Glutamatergic neuron (in vitro differentiated cells): Measurements from ENCODE around the gene USP35. TPM values are rescaled to one million over a fixed set of nuclear protein-coding genes. Genes with fewer than 3 reads are reported as not detected.
"Not testable (repeated sequence)": the region's sequence is repeated elsewhere in the genome, so short reads cannot be mapped to it uniquely, and the experiment has no call there.

Experiments used
- DNase-seq: peaks from one replicate; pipeline ENCODE4 v3.0.0; 2022
- H3K27ac Mint-ChIP-seq: one replicate; pipeline ENCODE4 v1.8.0; 2020; ENCODE audit warnings: mild to moderate bottlenecking, mixed read lengths, inconsistent platforms; ENCODE audit not compliant: unreplicated experiment
- H3K27me3 Mint-ChIP-seq: one replicate; pipeline ENCODE4 v1.8.0; 2020; ENCODE audit warnings: mild to moderate bottlenecking, moderate library complexity, mixed read lengths, inconsistent platforms; ENCODE audit not compliant: unreplicated experiment
- H3K36me3 Mint-ChIP-seq: one replicate; pipeline ENCODE4 v1.8.0; 2020; ENCODE audit warnings: mild to moderate bottlenecking, mixed read lengths, inconsistent platforms; ENCODE audit not compliant: unreplicated experiment
- H3K4me1 Mint-ChIP-seq: one replicate; pipeline ENCODE4 v1.8.0; 2020; ENCODE audit warnings: mild to moderate bottlenecking, low read depth, mixed read lengths, inconsistent platforms; ENCODE audit not compliant: unreplicated experiment
- H3K4me3 Mint-ChIP-seq: one replicate; pipeline ENCODE4 v1.8.0; 2020; ENCODE audit warnings: mild to moderate bottlenecking, mixed read lengths, inconsistent platforms; ENCODE audit not compliant: unreplicated experiment
- H3K9me3 Mint-ChIP-seq: one replicate; pipeline ENCODE4 v1.8.0; 2020; ENCODE audit warnings: mild to moderate bottlenecking, moderate library complexity, mixed read lengths, inconsistent platforms; ENCODE audit not compliant: unreplicated experiment
- CTCF ChIP-seq: fragments of 200-600 bp; sonication (generic); IDR thresholded peaks from one replicate; pipeline ENCODE4 v1.5.0; 2021; ENCODE audit not compliant: partially characterized antibody, unreplicated experiment
- total RNA-seq: library from RNA; stranded (reverse); fragmentation: NEBNext Ultra II Directional; extraction: Animal tissue kit (Norgen Biotek cat#: 25700); gene quantifications from one replicate; pipeline ENCODE4 v1.2.1, GENCODE V29; 2021; ENCODE audit not compliant: unreplicated experiment

Gene USP35
- total RNA-seq, 1 donor from 2014 or later, result 34.2 TPM

GRCh38 chr11:78170413-78170812, 18.3 kb upstream of the USP35 start:
- Mint-ChIP-seq H3K4me3 (no peak overlapping the region), H3K27ac (no peak overlapping the region), H3K27me3 (peaks cover 10% of the 10 kb centered on the region), H3K4me1 (peaks cover 7% of the 10 kb centered on the region), H3K36me3 (peaks cover 14% of the 10 kb centered on the region), H3K9me3 (peaks cover 4% of the 10 kb centered on the region)
- DNase-seq, result no peak
- no peak for TF ChIP-seq CTCF

DNA sequence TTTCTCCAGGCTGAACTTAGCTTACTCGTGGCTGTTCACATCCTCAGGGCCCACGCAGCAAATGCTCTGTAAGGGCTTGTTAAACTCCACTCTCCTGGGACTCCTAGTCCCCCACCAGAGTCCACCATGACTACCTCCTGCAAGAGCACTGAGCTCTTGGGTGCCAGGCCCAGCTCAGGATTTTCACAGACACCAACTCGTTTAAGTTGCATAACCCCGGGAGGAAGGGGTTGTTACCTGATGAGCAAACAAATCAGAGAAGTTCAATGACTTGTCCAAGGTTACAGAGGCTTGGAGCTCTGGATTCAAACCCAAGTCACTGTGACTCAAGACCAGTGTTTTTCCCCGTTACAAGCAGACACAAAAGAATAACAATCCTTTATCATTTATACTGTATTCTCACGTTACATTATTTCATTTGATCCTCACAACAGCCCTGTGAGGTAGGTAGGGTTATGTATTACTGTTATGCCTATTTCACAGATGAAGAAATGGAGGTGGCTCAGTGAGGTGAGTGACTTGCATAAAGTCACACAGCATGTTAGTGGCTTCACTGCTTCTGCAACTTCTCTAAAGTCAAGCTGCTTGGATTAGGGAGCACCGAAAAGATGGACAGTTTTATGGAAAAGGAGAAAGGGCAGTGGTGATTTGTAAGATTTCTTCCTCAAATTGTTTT, 17.7 kb upstream of the USP35 start:
- peaks cover 10% of the 10 kb centered on the region for H3K27me3 Mint-ChIP-seq
- H3K4me1 Mint-ChIP-seq, result peaks cover 7% of the 10 kb centered on the region
- TF ChIP-seq CTCF, result no peak
- H3K27ac Mint-ChIP-seq, result no peak overlapping the region
- no peak for DNase-seq
- peaks cover 14% of the 10 kb centered on the region for H3K36me3 Mint-ChIP-seq
- no peak overlapping the region for H3K4me3 Mint-ChIP-seq
- peaks cover 4% of the 10 kb centered on the region for H3K9me3 Mint-ChIP-seq

GRCh38 chr11:78171951-78172350, 16.8 kb upstream of the USP35 start:
- no peak for TF ChIP-seq CTCF
- Mint-ChIP-seq H3K27ac (no peak overlapping the region), H3K36me3 (peaks cover 14% of the 10 kb centered on the region)

DNA sequence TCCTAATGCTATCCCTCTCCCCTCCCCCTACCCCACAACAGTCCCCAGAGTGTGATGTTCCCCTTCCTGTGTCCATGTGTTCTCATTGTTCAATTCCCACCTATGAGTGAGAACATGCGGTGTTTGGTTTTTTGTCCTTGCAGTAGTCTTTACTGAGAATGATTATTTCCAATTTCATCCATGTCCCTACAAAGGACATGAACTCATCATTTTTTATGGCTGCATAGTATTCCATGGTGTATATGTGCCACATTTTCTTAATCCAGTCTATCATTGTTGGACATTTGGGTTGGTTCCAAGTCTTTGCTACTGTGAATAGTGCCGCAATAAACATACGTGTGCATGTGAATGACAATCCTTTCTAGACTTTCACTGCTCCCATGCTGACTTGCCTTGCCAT, 12.9 kb upstream of the USP35 start:
- not testable (repeated sequence) for H3K9me3 Mint-ChIP-seq, H3K4me3 Mint-ChIP-seq, H3K4me1 Mint-ChIP-seq, DNase-seq, H3K27ac Mint-ChIP-seq, H3K27me3 Mint-ChIP-seq
- peaks cover 27% of the 10 kb centered on the region for H3K36me3 Mint-ChIP-seq

More at GRCh38 chr11:78171951-78172350, 16.8 kb upstream of the USP35 start:
- peaks cover 7% of the 10 kb centered on the region for H3K4me1 Mint-ChIP-seq
- peaks cover 5% of the 10 kb centered on the region for H3K9me3 Mint-ChIP-seq
- no peak overlapping the region for H3K4me3 Mint-ChIP-seq
- no peak for DNase-seq
- H3K27me3 Mint-ChIP-seq, result peaks cover 10% of the 10 kb centered on the region

DNA sequence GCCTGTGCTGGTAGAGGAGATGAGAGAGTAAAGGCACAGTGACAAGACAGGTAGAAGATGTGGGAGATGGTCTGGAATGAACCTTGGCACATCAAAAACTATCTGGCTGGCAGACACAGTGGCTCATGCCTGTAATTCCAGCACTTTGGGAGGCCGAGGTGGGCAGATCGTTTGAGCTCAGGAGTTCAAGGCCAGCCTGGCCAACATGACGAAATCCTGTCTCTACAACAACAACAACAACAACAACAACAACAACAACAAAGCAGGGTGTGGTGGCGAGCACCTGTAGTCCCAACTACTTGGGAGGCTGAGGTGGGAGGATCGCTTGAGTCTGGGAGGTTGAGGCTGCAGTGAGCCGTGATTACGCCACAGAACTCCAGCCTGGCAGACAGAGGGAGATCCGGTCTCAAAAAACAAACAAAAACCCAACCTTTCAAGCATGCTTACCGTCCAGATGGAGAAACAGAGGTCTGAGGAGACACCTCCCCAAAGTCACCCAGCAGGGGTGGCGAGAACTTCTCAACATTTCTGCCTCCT, 12.0 kb upstream of the USP35 start:
- H3K27ac Mint-ChIP-seq, result no peak overlapping the region
- H3K4me3 Mint-ChIP-seq, result no peak overlapping the region
- TF ChIP-seq CTCF, result no peak

More for the DNA sequence above, 12.0 kb upstream of the USP35 start:
- no peaks in the 10 kb centered on the region for H3K4me1 Mint-ChIP-seq
- peaks cover 27% of the 10 kb centered on the region for H3K36me3 Mint-ChIP-seq
- no peak for DNase-seq
- H3K27me3 Mint-ChIP-seq, result peaks cover 6% of the 10 kb centered on the region
- H3K9me3 Mint-ChIP-seq, result peaks cover 1% of the 10 kb centered on the region
